ENCODE results near the gene GPATCH2. TPM values are rescaled to one million over a fixed set of nuclear protein-coding genes. Genes with fewer than 3 reads are reported as not detected.

The GPATCH2 gene
- polyA plus RNA-seq, 1 donor from 2014 or later = 12.3 TPM

DNA sequence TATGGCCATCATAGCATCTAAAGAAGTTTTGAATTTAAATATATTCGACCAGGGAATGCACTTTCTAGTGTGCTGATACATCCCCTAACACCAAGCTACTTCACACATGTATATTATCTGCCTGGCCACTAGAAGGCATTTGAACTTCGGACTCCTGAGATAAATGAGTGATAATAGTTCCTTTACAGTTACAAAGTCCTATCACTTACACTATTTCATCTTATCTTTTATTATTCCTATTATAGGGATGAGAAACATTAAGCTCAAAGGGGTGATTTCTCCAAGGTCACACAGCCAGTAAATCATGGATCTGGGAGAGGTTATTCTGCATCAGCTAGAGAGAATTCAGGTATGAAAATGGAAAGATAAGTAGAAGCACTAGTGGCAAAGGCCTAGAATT is 40.3 kb downstream of the GPATCH2 start:
- H3K27me3 ChIP-seq (ENCODE audit: insufficient read depth, low read depth, low read length) = no peaks in the 10 kb centered on the region

DNA sequence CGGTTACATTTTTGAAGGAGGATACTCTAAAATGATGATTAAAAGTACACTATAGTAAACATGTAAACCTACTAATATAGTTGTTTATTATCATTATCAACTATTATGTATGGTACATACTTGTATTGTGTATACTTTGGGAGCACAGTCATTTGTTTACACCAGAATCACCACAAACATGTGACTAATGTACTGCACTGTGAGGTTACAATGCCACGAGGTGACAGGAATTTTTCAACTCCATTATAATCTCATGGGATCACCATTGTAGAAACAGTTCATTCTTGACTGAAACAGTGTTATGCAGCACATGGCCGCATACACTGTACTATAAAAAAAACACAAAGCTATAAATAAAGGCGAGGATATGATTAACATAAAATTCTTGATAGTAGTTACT is 44.3 kb downstream of the GPATCH2 start:
- Histone ChIP-seq H3K36me3 (ENCODE audit: insufficient read depth, low read length) (no peaks in the 10 kb centered on the region), H4K20me1 (ENCODE audit: insufficient read depth) (no peaks in the 10 kb centered on the region), H3K4me3 (ENCODE audit: low read length) (no peak overlapping the region)

More for the DNA sequence above, 40.3 kb downstream of the GPATCH2 start:
- Histone ChIP-seq H3K9me2 (ENCODE audit: insufficient read depth, low read length) (no peaks in the 10 kb centered on the region), H4K20me1 (ENCODE audit: insufficient read depth) (no peaks in the 10 kb centered on the region), H3K9ac (ENCODE audit: low read length) (no peak overlapping the region), H3K27ac (ENCODE audit: low read length) (no peak overlapping the region), H3K9me3 (ENCODE audit: low read length) (no peaks in the 10 kb centered on the region), H3F3A (ENCODE audit: insufficient read depth, low read length, poor library complexity, severe bottlenecking) (no peaks in the 10 kb centered on the region), H2AFZ (ENCODE audit: low read depth, low read length) (no peak overlapping the region), H3K4me2 (ENCODE audit: low read length) (no peak overlapping the region), H3K36me3 (ENCODE audit: insufficient read depth, low read length) (no peaks in the 10 kb centered on the region), H3K4me3 (ENCODE audit: low read length) (no peak overlapping the region), H3K79me2 (replicated peaks; ENCODE audit: insufficient read depth, low read length) (no peaks in the 10 kb centered on the region)
- no peak for TF ChIP-seq POLR2AphosphoS5 (IDR thresholded peaks at IDR 0.05)
- TF ChIP-seq MXI1 (conservative IDR thresholded peaks at IDR 0.05; ENCODE audit: poor library complexity, severe bottlenecking) = no peak
- TF ChIP-seq SMC3 (conservative IDR thresholded peaks at IDR 0.05; ENCODE audit: poor library complexity) = no peak
- TF ChIP-seq, protein P1, sequence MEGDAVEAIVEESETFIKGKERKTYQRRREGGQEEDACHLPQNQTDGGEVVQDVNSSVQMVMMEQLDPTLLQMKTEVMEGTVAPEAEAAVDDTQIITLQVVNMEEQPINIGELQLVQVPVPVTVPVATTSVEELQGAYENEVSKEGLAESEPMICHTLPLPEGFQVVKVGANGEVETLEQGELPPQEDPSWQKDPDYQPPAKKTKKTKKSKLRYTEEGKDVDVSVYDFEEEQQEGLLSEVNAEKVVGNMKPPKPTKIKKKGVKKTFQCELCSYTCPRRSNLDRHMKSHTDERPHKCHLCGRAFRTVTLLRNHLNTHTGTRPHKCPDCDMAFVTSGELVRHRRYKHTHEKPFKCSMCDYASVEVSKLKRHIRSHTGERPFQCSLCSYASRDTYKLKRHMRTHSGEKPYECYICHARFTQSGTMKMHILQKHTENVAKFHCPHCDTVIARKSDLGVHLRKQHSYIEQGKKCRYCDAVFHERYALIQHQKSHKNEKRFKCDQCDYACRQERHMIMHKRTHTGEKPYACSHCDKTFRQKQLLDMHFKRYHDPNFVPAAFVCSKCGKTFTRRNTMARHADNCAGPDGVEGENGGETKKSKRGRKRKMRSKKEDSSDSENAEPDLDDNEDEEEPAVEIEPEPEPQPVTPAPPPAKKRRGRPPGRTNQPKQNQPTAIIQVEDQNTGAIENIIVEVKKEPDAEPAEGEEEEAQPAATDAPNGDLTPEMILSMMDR (IDR thresholded peaks at IDR 0.05; ENCODE audit: poor library complexity, severe bottlenecking) = no peak
- TF ChIP-seq EP300 (conservative IDR thresholded peaks at IDR 0.05; ENCODE audit: poor library complexity, severe bottlenecking) = no peak
- TF ChIP-seq TAF1 (IDR thresholded peaks at IDR 0.05; ENCODE audit: low read depth) = no peak
- TF ChIP-seq RAD21 (conservative IDR thresholded peaks at IDR 0.05) = no peak
- TF ChIP-seq, protein P2, sequence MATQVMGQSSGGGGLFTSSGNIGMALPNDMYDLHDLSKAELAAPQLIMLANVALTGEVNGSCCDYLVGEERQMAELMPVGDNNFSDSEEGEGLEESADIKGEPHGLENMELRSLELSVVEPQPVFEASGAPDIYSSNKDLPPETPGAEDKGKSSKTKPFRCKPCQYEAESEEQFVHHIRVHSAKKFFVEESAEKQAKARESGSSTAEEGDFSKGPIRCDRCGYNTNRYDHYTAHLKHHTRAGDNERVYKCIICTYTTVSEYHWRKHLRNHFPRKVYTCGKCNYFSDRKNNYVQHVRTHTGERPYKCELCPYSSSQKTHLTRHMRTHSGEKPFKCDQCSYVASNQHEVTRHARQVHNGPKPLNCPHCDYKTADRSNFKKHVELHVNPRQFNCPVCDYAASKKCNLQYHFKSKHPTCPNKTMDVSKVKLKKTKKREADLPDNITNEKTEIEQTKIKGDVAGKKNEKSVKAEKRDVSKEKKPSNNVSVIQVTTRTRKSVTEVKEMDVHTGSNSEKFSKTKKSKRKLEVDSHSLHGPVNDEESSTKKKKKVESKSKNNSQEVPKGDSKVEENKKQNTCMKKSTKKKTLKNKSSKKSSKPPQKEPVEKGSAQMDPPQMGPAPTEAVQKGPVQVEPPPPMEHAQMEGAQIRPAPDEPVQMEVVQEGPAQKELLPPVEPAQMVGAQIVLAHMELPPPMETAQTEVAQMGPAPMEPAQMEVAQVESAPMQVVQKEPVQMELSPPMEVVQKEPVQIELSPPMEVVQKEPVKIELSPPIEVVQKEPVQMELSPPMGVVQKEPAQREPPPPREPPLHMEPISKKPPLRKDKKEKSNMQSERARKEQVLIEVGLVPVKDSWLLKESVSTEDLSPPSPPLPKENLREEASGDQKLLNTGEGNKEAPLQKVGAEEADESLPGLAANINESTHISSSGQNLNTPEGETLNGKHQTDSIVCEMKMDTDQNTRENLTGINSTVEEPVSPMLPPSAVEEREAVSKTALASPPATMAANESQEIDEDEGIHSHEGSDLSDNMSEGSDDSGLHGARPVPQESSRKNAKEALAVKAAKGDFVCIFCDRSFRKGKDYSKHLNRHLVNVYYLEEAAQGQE (IDR thresholded peaks at IDR 0.05; ENCODE audit: borderline replicate concordance) = no peak
- TF ChIP-seq EZH2 (IDR thresholded peaks at IDR 0.05; ENCODE audit: borderline replicate concordance, insufficient read depth, low read length, poor library complexity, severe bottlenecking) = no peak

More for the DNA sequence above, 44.3 kb downstream of the GPATCH2 start:
- H3K9me2 ChIP-seq (ENCODE audit: insufficient read depth, low read length) = no peaks in the 10 kb centered on the region
- H3K4me2 ChIP-seq (ENCODE audit: low read length) = no peak overlapping the region
- H3K9ac ChIP-seq (ENCODE audit: low read length) = no peak overlapping the region
- H3K27ac ChIP-seq (ENCODE audit: low read length) = no peak overlapping the region
- no peaks in the 10 kb centered on the region for H3K27me3 ChIP-seq (ENCODE audit: insufficient read depth, low read depth, low read length)
- no peaks in the 10 kb centered on the region for H3K9me3 ChIP-seq (ENCODE audit: low read length)
- no peaks in the 10 kb centered on the region for H3F3A ChIP-seq (ENCODE audit: insufficient read depth, low read length, poor library complexity, severe bottlenecking)
- no peak overlapping the region for H2AFZ ChIP-seq (ENCODE audit: low read depth, low read length)
- H3K79me2 ChIP-seq (replicated peaks; ENCODE audit: insufficient read depth, low read length) = no peaks in the 10 kb centered on the region
- TF ChIP-seq, protein P2 (IDR thresholded peaks at IDR 0.05; ENCODE audit: borderline replicate concordance) = no peak
- TF ChIP-seq EZH2 (IDR thresholded peaks at IDR 0.05; ENCODE audit: borderline replicate concordance, insufficient read depth, low read length, poor library complexity, severe bottlenecking) (no peak), EP300 (conservative IDR thresholded peaks at IDR 0.05; ENCODE audit: poor library complexity, severe bottlenecking) (no peak), MXI1 (conservative IDR thresholded peaks at IDR 0.05; ENCODE audit: poor library complexity, severe bottlenecking) (no peak), RAD21 (conservative IDR thresholded peaks at IDR 0.05) (no peak), POLR2AphosphoS5 (IDR thresholded peaks at IDR 0.05) (no peak), TAF1 (IDR thresholded peaks at IDR 0.05; ENCODE audit: low read depth) (no peak), SMC3 (conservative IDR thresholded peaks at IDR 0.05; ENCODE audit: poor library complexity) (no peak)
- TF ChIP-seq, protein P1 (IDR thresholded peaks at IDR 0.05; ENCODE audit: poor library complexity, severe bottlenecking) = no peak
